ENCODE data around the gene LRRC31.
A peak's percentile ranks its signal among the peaks of the same experiment; 100 is the strongest.

The LRRC31 gene

GRCh38 chr3:169861871-169862270 lies 7.9 kb downstream of the LRRC31 start:
- no peak for DNase-seq

GRCh38 chr3:169857811-169858210 lies 11.9 kb downstream of the LRRC31 start:
- no peak for DNase-seq

GRCh38 chr3:169855514-169855913 lies 14.2 kb downstream of the LRRC31 start:
- DNase-seq = no peak

DNA sequence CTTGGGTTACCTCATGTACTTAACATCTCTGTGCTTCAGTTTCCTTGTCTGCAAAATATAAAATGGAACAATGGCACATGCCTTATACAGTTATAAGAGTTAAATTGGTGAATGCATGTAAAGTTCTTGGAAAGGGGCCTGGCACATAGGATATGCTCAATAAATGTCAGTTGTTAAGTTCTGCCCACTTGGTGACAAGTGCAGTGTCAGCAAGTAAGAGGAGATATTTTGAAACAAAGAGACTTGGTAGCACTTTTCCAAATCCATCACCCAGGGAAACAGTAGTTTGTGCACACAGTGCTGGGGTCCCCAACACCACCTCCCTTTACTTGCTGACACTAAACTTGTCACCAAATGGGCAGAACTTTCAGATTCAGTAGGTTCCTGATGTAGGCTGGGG lies 19.1 kb downstream of the LRRC31 start:
- DNase-seq = no peak

DNA sequence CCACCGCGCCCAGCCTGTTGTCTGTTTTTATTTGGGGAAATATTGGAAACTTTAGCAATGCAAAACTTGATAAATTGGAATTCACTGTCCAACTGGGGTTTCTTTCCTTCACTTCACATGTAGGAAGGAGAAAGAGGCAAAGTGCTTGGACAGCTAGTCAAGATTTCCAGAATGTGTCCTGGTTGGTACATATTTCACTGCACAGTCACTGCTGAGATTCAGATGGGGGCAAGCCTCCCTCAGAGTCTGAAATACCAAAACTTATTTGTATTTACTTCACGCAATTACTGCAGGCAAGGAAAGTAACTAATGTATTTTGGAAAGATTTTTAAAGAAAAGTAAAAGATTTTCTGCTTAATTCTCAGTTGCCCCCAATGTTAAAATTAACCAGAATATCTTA lies 21.0 kb downstream of the LRRC31 start:
- no peak for DNase-seq

DNA sequence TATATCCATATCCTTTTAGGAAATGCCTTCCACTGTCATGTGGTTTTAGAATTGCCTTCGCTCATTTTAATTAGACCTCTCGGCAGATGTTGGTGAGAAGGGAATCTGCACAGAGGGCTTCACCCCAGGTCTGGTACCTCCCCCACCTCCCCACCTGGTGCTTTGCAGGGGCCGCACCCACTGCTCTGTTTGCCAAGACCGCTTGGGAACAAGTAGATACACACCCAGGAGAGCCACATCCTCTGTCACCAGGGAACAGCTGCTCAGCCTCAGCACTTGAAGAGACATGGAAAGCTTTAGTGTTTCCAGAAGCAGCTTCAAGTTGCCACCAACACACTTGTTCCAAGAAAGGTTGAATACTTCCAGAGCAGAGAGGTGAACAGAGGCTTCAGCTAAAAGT lies 21.8 kb downstream of the LRRC31 start:
- peak; percentile 77 for DNase-seq

GRCh38 chr3:169846458-169847193 lies 23.1 kb downstream of the LRRC31 start:
- no peak for DNase-seq

DNA sequence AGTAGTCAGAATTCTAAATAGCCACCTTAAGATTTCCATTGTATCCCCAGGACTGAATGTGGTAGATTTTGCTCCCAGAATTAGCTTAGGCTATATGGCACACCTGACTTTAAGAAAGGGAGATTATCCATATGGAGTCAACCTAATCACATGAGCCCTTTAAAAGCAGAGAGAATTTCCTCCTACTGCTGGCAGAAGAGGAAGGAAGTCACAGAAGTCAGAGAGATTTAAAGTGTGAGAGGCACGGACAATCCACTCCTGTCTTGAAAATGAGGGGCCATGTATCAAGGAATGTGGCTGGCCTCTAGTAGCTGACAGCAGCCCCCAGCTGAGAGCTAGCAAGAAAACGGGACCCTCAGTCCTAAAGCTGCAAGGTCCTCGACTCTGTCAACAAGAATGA lies 26.8 kb downstream of the LRRC31 start:
- DNase-seq = no peak

DNA sequence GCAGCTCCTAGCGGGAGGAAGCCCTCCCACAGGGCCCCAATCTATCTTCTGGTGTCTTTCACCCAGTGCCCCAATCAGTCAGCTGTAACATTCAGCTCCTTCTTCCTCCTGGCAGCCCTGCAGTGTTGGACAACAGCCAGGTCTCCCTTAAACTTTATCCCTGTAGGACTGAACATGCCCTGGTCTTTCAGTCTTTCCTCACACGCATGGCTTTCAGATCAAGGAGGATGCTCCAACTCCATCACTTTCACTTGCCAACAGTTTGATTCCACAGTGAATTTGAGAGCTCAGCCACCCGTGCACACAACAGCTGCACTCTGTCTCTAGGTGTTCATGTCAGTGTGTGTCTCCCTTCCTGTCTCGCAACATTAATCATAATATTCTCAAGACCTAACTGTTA lies 28.6 kb downstream of the LRRC31 start:
- DNase-seq = no peak

DNA sequence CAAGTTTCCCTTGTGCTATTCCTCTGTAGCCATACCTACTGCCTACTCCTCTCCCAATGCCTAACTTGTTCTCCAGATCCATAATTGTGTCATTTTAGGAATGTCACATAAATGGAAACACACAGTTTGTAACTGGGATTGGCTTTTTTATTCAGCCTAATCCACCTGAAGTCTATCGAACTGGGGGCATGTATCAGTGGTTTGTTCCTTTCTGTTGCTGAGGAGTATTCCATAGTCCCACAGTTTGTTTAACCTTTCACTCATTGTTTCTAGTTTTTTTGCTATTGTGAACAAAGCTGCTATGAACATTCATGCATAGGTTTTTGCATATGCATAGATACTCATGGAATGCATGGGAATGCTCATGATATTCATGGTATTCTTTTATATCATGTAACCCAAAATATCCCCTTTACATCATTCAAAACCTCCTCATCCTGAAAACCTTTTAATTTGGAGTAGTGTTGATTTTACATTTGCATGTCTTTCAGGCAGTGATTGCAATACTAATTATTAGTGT lies 31.2 kb downstream of the LRRC31 start:
- DNase-seq = no peak

GRCh38 chr3:169836942-169837275 lies 32.8 kb downstream of the LRRC31 start:
- DNase-seq = no peak

GRCh38 chr3:169836078-169836941 lies 33.4 kb downstream of the LRRC31 start:
- DNase-seq = no peak

DNA sequence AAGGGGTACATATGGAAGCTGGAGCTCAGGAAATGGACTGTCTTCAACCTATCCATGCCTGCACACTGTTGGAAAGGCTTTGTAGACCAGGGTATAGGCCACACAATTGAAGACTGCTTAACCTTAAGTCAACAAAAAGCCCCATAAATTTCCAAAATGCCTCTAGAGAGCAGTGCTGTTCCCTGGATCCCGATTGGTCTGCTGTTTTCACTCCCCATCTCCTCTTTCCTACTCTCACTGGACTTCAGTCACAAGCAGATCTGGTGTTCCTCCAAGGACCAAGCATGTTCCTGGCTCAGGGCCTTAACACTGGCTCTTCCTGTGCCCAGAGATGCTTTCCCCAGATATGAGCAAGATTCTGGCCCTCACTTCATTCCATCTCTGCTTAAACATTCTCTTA lies 34.2 kb downstream of the LRRC31 start:
- no peak for DNase-seq

GRCh38 chr3:169827712-169828111 lies 42.0 kb downstream of the LRRC31 start:
- DNase-seq = no peak

DNA sequence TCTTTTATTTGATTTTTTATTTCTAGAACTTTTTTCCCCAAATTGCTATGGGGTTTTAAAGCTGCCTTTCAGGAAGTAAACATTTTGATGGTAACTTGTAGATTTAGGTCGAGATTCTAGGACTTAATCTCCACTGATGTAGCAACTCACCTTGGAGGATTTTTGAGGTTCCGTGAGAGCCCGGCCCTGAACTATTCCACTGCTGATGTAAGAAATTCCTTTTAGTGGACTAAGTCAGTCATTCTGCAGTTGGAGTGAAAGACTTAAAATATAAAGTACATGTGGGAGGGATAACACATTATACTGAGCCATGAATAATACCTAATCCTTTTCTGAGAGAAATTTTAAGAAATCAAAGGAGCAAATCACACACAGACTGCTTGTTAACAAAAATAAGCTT lies 44.4 kb downstream of the LRRC31 start:
- no peak for DNase-seq

- peak; percentile 84 for DNase-seq
Measured at GRCh38 chr3:169822983-169823382, 46.8 kb downstream of the LRRC31 start.

- DNase-seq = peak; percentile 84
Measured at GRCh38 chr3:169822540-169822939, 47.2 kb downstream of the LRRC31 start.

DNA sequence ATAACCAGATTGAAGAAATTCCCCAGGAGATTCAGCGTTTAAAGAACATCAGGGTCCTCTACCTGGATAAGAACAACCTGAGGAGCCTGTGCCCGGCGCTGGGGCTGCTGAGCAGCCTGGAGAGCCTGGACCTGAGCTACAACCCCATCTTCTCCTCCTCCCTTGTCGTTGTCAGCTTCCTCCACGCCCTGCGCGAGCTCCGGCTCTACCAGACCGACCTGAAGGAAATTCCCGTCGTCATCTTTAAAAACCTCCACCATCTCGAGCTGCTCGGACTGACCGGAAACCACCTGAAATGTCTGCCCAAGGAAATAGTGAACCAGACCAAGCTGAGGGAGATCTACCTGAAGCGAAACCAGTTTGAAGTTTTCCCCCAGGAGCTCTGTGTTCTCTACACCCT lies 47.6 kb downstream of the LRRC31 start:
- peak; percentile 66 for DNase-seq

DNA sequence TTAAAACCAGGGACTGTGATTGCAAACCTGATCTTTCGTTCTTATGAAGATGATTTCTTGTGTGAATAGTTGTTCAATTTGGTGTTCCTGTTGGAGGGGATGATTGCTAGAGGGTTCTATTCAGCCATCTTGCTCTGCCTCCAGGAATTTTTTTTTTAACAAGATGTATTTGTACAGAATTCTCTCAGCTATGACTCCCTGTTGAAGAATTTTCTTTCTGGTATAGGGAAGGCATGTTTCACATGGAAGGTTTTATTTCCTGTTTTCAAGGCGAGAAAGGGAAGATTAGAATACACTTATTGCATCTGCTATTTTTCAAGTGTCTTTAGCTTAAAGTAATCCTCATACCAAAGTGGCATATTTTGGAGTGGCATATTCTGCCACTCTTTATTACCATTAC lies 51.4 kb downstream of the LRRC31 start:
- DNase-seq = no peak

- no peak for DNase-seq
Measured at GRCh38 chr3:169815590-169816150, 54.1 kb downstream of the LRRC31 start.

GRCh38 chr3:169813757-169814517 lies 55.8 kb downstream of the LRRC31 start:
- DNase-seq = peak; percentile 79

DNA sequence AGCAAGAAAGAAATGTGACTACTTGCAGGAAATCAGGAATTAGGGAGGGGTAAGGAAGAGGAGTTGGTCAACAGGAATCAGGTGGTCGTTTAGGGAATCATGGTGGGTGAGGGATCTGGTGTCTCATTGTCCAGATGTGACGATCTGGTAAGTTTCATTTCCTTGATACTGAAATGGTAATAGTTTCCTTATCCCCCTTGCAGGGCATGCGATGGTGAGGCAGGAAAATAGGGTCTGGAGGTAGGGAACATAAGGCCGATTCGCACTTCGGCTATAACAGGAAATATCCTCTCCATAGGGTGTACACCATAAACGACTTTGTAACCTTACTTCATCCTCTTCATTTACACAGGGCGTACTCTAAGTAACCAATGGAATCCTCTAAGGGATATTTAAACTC lies 56.5 kb downstream of the LRRC31 start:
- DNase-seq = no peak

All from NCI-H2029 treated with DMSO at 0.1 percent for 48 hours (cell line).